Mammary epithelial cell (primary cell): ENCODE data around the gene FOXN4.

Experiments used
- EZH2 ChIP-seq: IDR thresholded peaks from 2 replicates; pipeline ENCODE4 v1.6.1; 2012; ENCODE audit warnings: low read length, inconsistent platforms, borderline replicate concordance
- TF ChIP-seq, protein P1 (sequence below), 2 donors: IDR thresholded peaks in 1 of 2; conservative IDR thresholded peaks in 1 of 2; 2 replicates each; pipeline ENCODE4 v1.5.1; 2011 to 2012; ENCODE audit warnings: inconsistent platforms in 2 of 2, low read length in 2 of 2, mild to moderate bottlenecking in 2 of 2, control low read depth in 1 of 2, low read depth in 1 of 2; ENCODE audit not compliant: insufficient read depth in 1 of 2; ENCODE audit errors: extremely low read depth in 1 of 2

- TF ChIP-seq, protein P1, sequence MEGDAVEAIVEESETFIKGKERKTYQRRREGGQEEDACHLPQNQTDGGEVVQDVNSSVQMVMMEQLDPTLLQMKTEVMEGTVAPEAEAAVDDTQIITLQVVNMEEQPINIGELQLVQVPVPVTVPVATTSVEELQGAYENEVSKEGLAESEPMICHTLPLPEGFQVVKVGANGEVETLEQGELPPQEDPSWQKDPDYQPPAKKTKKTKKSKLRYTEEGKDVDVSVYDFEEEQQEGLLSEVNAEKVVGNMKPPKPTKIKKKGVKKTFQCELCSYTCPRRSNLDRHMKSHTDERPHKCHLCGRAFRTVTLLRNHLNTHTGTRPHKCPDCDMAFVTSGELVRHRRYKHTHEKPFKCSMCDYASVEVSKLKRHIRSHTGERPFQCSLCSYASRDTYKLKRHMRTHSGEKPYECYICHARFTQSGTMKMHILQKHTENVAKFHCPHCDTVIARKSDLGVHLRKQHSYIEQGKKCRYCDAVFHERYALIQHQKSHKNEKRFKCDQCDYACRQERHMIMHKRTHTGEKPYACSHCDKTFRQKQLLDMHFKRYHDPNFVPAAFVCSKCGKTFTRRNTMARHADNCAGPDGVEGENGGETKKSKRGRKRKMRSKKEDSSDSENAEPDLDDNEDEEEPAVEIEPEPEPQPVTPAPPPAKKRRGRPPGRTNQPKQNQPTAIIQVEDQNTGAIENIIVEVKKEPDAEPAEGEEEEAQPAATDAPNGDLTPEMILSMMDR (conservative IDR thresholded peaks at IDR 0.05 in 1 of 2, IDR thresholded peaks at IDR 0.05 in 1 of 2; ENCODE audit: extremely low read depth in 1 of 2, insufficient read depth in 1 of 2, low read depth in 1 of 2, low read length in 2 of 2), result no peak
- TF ChIP-seq EZH2, result no peak
Observed at GRCh38 chr12:109258201-109258600, 50.9 kb downstream of the FOXN4 start.
